H1 (cell line): Measurements from ENCODE around the gene VEZT. TPM values are rescaled to one million over a fixed set of nuclear protein-coding genes. Genes with fewer than 3 reads are reported as not detected.

Experiments
- ATF3 ChIP-seq: IDR thresholded peaks from 2 replicates; pipeline ENCODE4 v1.6.1; 2011; ENCODE audit warnings: low read depth, mild to moderate bottlenecking, low read length; ENCODE audit not compliant: insufficient read depth
- GABPA ChIP-seq: IDR thresholded peaks from 2 replicates; pipeline ENCODE4 v1.6.1; 2011; ENCODE audit warnings: mild to moderate bottlenecking, low read length, moderate library complexity, borderline replicate concordance; ENCODE audit not compliant: insufficient read depth
- POU5F1 ChIP-seq: IDR thresholded peaks from 2 replicates; pipeline ENCODE4 v1.6.1; 2011; ENCODE audit warnings: low read depth, mild to moderate bottlenecking, low read length, moderate library complexity
- USF2 ChIP-seq: IDR thresholded peaks from 2 replicates; pipeline ENCODE4 v1.6.1; 2011; ENCODE audit warnings: low read length, improper control_type of control experiment
- polyA plus RNA-seq, 7 experiments: library from polyadenylated mRNA; depleted of rRNA in 3 of 7; stranded (reverse) in 5 of 7; unstranded in 2 of 7; fragments of >200 nt in 5 of 7; fragments of 200-250 nt in 2 of 7; gene quantifications; 1 replicate in 5 of 7; 2 replicates in 1 of 7; 4 replicates in 1 of 7; pipeline versions ENCODE4 v1.2.1 to v1.2.3, GENCODE V29; 2011 to 2013; ENCODE audit warnings: missing spikeins in 2 of 7, mixed read lengths in 2 of 7
- total RNA-seq: library from RNA; stranded (reverse); fragmentation: NEBNext Ultra II Directional; extraction: Animal tissue kit (Norgen Biotek cat#: 25700); gene quantifications from 2 replicates; pipeline ENCODE4 v1.2.1, GENCODE V29; 2021

VEZT gene
- total and polyA plus RNA-seq, 2 of the 8 experiments (the other 6 are each of a cell fraction or from before 2014, with no cell fraction given): 44.0 to 56.1 TPM

GRCh38 chr12:95220190-95220589, 2.6 kb downstream of the VEZT start (continued):
- no peak for TF ChIP-seq USF2
- no peak for TF ChIP-seq ATF3
- no peak for TF ChIP-seq POU5F1
- TF ChIP-seq GABPA: no peak
